Measurements from ENCODE around the gene ETV7.

The ETV7 gene

GRCh38 chr6:36350082-36350481, 37.4 kb downstream of the ETV7 start (continued):
- TF ChIP-seq TSHZ2 (CRISPR knock-in tag; IDR thresholded peaks at IDR 0.05) = no peak

- TF ChIP-seq OSR1 (CRISPR knock-in tag; IDR thresholded peaks at IDR 0.05) = no peak
- no peak for TF ChIP-seq CREB5 (CRISPR knock-in tag; IDR thresholded peaks at IDR 0.05; ENCODE audit: low read depth)
- no peak for TF ChIP-seq ARNTL (CRISPR knock-in tag; IDR thresholded peaks at IDR 0.05; ENCODE audit: borderline replicate concordance, low read depth)
- TF ChIP-seq ESRRG (CRISPR knock-in tag; IDR thresholded peaks at IDR 0.05) = no peak
- TF ChIP-seq ZNF565 (CRISPR knock-in tag; conservative IDR thresholded peaks at IDR 0.05; ENCODE audit: low read depth) = no peak
- TF ChIP-seq CSDC2 (CRISPR knock-in tag; IDR thresholded peaks at IDR 0.05) = no peak
- TF ChIP-seq ISL1 (CRISPR knock-in tag; IDR thresholded peaks at IDR 0.05) = no peak
- TF ChIP-seq TOX (CRISPR knock-in tag; IDR thresholded peaks at IDR 0.05; ENCODE audit: borderline replicate concordance) = no peak
- TF ChIP-seq POU6F1 (CRISPR knock-in tag; IDR thresholded peaks at IDR 0.05; ENCODE audit: borderline replicate concordance, low read depth) = no peak
- no peak for ATAC-seq
Measured at GRCh38 chr6:36349240-36349639, 38.2 kb downstream of the ETV7 start.

GRCh38 chr6:36347621-36348020, 39.8 kb downstream of the ETV7 start:
- no peak for ATAC-seq
- TF ChIP-seq TOX (CRISPR knock-in tag; IDR thresholded peaks at IDR 0.05; ENCODE audit: borderline replicate concordance) (no peak), ZNF70 (CRISPR knock-in tag; IDR thresholded peaks at IDR 0.05) (no peak), PPARA (CRISPR knock-in tag; IDR thresholded peaks at IDR 0.05; ENCODE audit: borderline replicate concordance) (no peak), POU6F1 (CRISPR knock-in tag; IDR thresholded peaks at IDR 0.05; ENCODE audit: borderline replicate concordance, low read depth) (no peak)

- no peak for ATAC-seq
- no peak for TF ChIP-seq CREB5 (CRISPR knock-in tag; IDR thresholded peaks at IDR 0.05; ENCODE audit: low read depth)
- TF ChIP-seq POU6F1 (CRISPR knock-in tag; IDR thresholded peaks at IDR 0.05; ENCODE audit: borderline replicate concordance, low read depth) = no peak
- no peak for TF ChIP-seq TCF4 (CRISPR knock-in tag; IDR thresholded peaks at IDR 0.05; ENCODE audit: borderline replicate concordance)
- no peak for TF ChIP-seq OSR1 (CRISPR knock-in tag; IDR thresholded peaks at IDR 0.05)
- TF ChIP-seq RARB (CRISPR knock-in tag; IDR thresholded peaks at IDR 0.05) = no peak
- no peak for TF ChIP-seq ZFP3 (CRISPR knock-in tag; IDR thresholded peaks at IDR 0.05)
Measured at GRCh38 chr6:36346486-36347273, 40.8 kb downstream of the ETV7 start.
